Adrenal gland (tissue), 19 donors: ENCODE data around the gene CRCP. TPM values are rescaled to one million over a fixed set of nuclear protein-coding genes. Genes with fewer than 3 reads are reported as not detected.
"Not testable (repeated sequence)": the region's sequence is repeated elsewhere in the genome, so short reads cannot be mapped to it uniquely, and the experiment has no call there.

Experiments
- DNase-seq, 7 donors: peaks; one replicate each; pipeline ENCODE4 v3.0.0-alpha.2; 2019 to 2020
- H3K27ac ChIP-seq, 5 donors: fragments of 200-600 bp; sonication (generic) in 4 of 5; 1 replicate in 3 of 5; 2 replicates in 2 of 5; pipeline versions ENCODE4 v1.5.1 to v1.8.0; 2016 to 2020; ENCODE audit warnings: mild to moderate bottlenecking in 1 of 5
- H3K27me3 ChIP-seq: fragments of 200-600 bp; 2 replicates; pipeline ENCODE4 v1.8.0; 2021
- H3K36me3 ChIP-seq, 2 donors: fragments of 200-600 bp; replicated peaks in 1 of 2; 1 replicate in 1 of 2; 2 replicates in 1 of 2; pipeline versions ENCODE4 v1.5.1 to v1.8.0; 2018 to 2022
- H3K4me1 ChIP-seq, 2 donors: fragments of 200-600 bp; replicated peaks in 1 of 2; 1 replicate in 1 of 2; 2 replicates in 1 of 2; pipeline versions ENCODE4 v1.5.1 to v1.8.0; 2018 to 2021
- H3K4me3 ChIP-seq, 4 donors: fragments of 200-600 bp; sonication (generic) in 3 of 4; one replicate each; pipeline ENCODE4 v1.5.1; 2016 to 2018
- H3K9me3 ChIP-seq, 3 donors: fragments of 200-600 bp; sonication (generic) in 1 of 3; replicated peaks in 1 of 3; 1 replicate in 2 of 3; 2 replicates in 1 of 3; pipeline versions ENCODE4 v1.5.1 to v1.8.0; 2016 to 2021
- POLR2A ChIP-seq, 2 donors: fragments of 450-650 bp; IDR thresholded peaks; one replicate each; pipeline ENCODE4 v1.6.1; 2017; ENCODE audit warnings: antibody characterized with exemption in 2 of 2, mild to moderate bottlenecking in 2 of 2, moderate library complexity in 1 of 2
- WGBS, 4 donors: extraction: QIAGEN DNeasy Blood & Tissue Kit in 2 of 4; methylation state at CpG; one replicate each; pipeline versions ENCODE4 v1.1.5 to v1.1.7; 2013 to 2017; 5-methylcytosine and 5-hydroxymethylcytosine counted together
- intact Hi-C, 2 donors: fragments of 100-400 bp; cut with DNase I; formaldehyde crosslinking; loops; one replicate each; pipeline versions ENCODE4 v1.14.1 to v1.15.0; 2022 to 2023
- long read RNA-seq, 10 donors: library from polyadenylated mRNA in 3 of 10; unstranded in 2 of 10; stranded (forward) in 1 of 10; transcript quantifications; one replicate each; pipeline ENCODE4 v2.0.0 and lab custom pipeline, GENCODE V29; 2021 to 2026
- polyA plus RNA-seq, 3 donors: library from polyadenylated mRNA; stranded (reverse); fragments of 200-250 nt in 2 of 3; fragments of 350-450 nt in 1 of 3; fragmentation: Illumina TruSeq in 1 of 3; extraction: RNeasy Lipid Tissue Mini Kit (QIAGEN cat#74804) in 1 of 3; gene quantifications; one replicate each; pipeline ENCODE4 v1.2.3, GENCODE V29; 2013 to 2014
- total RNA-seq, 9 donors: library from RNA; depleted of rRNA in 4 of 9; stranded (reverse); fragments of >200 nt in 4 of 9; fragments of 120-200 nt in 1 of 9; fragmentation: NEBNext Ultra II Directional in 1 of 9; extraction: Animal tissue kit (Norgen Biotek cat#: 25700) in 1 of 9; gene quantifications; one replicate each; pipeline versions ENCODE4 v1.1.0 to v1.2.4, GENCODE V29; 2013 to 2023
- TF ChIP-seq, protein P1 (sequence below), 6 experiments: fragments of 450-650 bp in 4 of 6; fragments of 200-600 bp in 2 of 6; sonication (generic) in 1 of 6; IDR thresholded peaks; 1 replicate in 5 of 6; 2 replicates in 1 of 6; pipeline versions ENCODE4 v1.5.1 to v1.8.0; 2016 to 2021; ENCODE audit warnings: antibody characterized with exemption in 6 of 6, mild to moderate bottlenecking in 2 of 6, moderate library complexity in 1 of 6
- donor health status: healthy with polysubstance abuse.
- donor health status: Bipolar disorder and iron deficiency.
- donor health status: DM: yes; HTN: yes; CAD: no.
- donor health status: DM: no; HTN: no; CAD: no.
- donor health status: DM: no; HTN: no; CAD: no.
- donor health status: DM: yes; HTN: yes; CAD: no.

Gene CRCP
- 10 to 100 TPM; 28.9 to 53.3 (median 40.1) TPM for total RNA-seq
- 10 to 100 TPM; 14.5 to 46.7 (median 21.6) TPM for polyA plus RNA-seq
- long read RNA-seq, donor 1, transcript CRCP-203 (6 exons, 3,009 nt), result major isoform, 12 of 21 reads
- long read RNA-seq, donor 1, partial matches to known transcripts, result 0 of 21 reads
- long read RNA-seq, donor 1, other reads (novel, unspliced or antisense), result 0 of 21 reads
- long read RNA-seq, donor 2, transcript CRCP-203 (6 exons, 3,009 nt), result major isoform, 5 of 11 reads
- long read RNA-seq, donor 2, partial matches to known transcripts, result 0 of 11 reads
- long read RNA-seq, donor 2, other reads (novel, unspliced or antisense), result 0 of 11 reads
- long read RNA-seq, donor 3, transcript CRCP-203 (6 exons, 3,009 nt), result major isoform, 8 of 26 reads
- long read RNA-seq, donor 3, partial matches to known transcripts, result 17 of 26 reads
- long read RNA-seq, donor 3, other reads (novel, unspliced or antisense), result 0 of 26 reads
- long read RNA-seq, donor 4, transcript CRCP-203 (6 exons, 3,009 nt), result major isoform, 23 of 24 reads
- long read RNA-seq, donor 4, partial matches to known transcripts, result 0 of 24 reads
- long read RNA-seq, donor 4, other reads (novel, unspliced or antisense), result 1 of 24 reads
- long read RNA-seq, donor 5, transcript CRCP-203 (6 exons, 3,009 nt), result major isoform, 14 of 18 reads
- long read RNA-seq, donor 5, partial matches to known transcripts, result 0 of 18 reads
- long read RNA-seq, donor 5, other reads (novel, unspliced or antisense), result 1 of 18 reads
- long read RNA-seq, donor 6, transcript CRCP-203 (6 exons, 3,009 nt), result major isoform, 14 of 20 reads
- long read RNA-seq, donor 6, partial matches to known transcripts, result 0 of 20 reads
- long read RNA-seq, donor 6, other reads (novel, unspliced or antisense), result 3 of 20 reads
- long read RNA-seq, donor 7, transcript CRCP-203 (6 exons, 3,009 nt), result major isoform, 6 of 7 reads
- long read RNA-seq, donor 7, partial matches to known transcripts, result 0 of 7 reads
- long read RNA-seq, donor 7, other reads (novel, unspliced or antisense), result 0 of 7 reads
- long read RNA-seq, donor 8, transcript CRCP-203 (6 exons, 3,009 nt), result major isoform, 14 of 16 reads
- long read RNA-seq, donor 8, partial matches to known transcripts, result 0 of 16 reads
- long read RNA-seq, donor 8, other reads (novel, unspliced or antisense), result 0 of 16 reads
- long read RNA-seq, donor 9, transcript CRCP-203 (6 exons, 3,009 nt), result major isoform, 10 of 13 reads
- long read RNA-seq, donor 9, partial matches to known transcripts, result 0 of 13 reads
- long read RNA-seq, donor 9, other reads (novel, unspliced or antisense), result 0 of 13 reads
- long read RNA-seq, donor 10, transcript CRCP-203 (6 exons, 3,009 nt), result major isoform, 5 of 9 reads
- long read RNA-seq, donor 10, partial matches to known transcripts, result 0 of 9 reads
- long read RNA-seq, donor 10, other reads (novel, unspliced or antisense), result 0 of 9 reads

DNA sequence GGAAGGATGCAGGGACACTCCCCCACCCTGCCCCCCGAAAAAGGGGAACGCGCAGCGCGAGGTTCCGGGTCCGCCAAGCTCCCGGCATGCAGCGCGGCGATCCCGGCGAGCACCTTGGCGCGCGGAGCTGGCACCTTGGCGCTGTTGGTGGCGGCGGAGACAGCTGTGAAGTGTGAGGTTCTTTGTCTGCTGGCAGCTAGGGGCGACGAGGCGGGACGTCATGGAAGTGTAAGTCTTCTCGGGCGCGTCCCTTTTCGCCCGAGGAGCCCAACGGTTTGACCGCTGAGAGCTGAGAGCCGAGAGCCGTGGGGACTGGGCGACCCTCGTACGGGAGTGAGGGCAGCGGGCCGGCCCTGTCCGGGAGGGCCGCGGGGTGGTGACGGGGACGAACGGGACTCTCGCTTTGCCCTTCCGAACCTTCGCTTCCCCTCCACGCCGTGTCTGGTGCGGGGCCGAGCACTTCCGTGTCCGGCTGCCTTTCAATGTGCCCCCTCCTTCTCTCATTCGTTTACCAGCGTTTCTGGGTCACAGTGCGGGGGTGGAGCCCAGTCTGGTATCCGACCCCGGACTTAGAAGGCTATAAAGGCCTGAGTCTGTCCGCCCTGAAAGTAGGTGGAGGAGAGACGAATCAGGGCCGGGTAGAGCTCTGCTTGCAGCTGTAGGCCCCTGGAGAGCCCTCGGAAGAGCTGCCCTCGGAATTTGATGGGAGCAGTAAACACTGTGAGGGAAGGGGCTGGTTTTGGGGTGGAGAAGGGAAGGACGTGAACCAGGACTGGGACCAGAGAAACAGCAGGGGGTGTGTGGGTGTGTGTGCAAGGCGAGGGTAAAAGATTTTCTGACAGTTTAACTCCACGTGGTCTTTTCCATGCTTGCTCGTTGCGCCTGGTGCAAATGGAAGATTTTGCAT is at the start of gene CRCP:
Gene CRCP, plus strand, starts transcription at position 105 of the 907 bp plus-strand sequence. Its CDS starts 116 bp downstream, at position 221.
- peak within 1 kb of the TSS; percentile 56 to 93 (median 59) for H3K4me3 ChIP-seq
- peak within 1 kb of the TSS; percentile 68 to 99 (median 89) for H3K27ac ChIP-seq
- WGBS, 4 donors, result 0 to 1% (median 0%) methylated on average over 36 to 67 of the region's 67 CpGs
- H3K9me3 ChIP-seq, result no peaks in the 10 kb centered on the region
- no peaks in the 10 kb centered on the region for H3K27me3 ChIP-seq
- TF ChIP-seq POLR2A (IDR thresholded peaks at IDR 0.05), result peak; percentile 49 to 77
- TF ChIP-seq, protein P1, sequence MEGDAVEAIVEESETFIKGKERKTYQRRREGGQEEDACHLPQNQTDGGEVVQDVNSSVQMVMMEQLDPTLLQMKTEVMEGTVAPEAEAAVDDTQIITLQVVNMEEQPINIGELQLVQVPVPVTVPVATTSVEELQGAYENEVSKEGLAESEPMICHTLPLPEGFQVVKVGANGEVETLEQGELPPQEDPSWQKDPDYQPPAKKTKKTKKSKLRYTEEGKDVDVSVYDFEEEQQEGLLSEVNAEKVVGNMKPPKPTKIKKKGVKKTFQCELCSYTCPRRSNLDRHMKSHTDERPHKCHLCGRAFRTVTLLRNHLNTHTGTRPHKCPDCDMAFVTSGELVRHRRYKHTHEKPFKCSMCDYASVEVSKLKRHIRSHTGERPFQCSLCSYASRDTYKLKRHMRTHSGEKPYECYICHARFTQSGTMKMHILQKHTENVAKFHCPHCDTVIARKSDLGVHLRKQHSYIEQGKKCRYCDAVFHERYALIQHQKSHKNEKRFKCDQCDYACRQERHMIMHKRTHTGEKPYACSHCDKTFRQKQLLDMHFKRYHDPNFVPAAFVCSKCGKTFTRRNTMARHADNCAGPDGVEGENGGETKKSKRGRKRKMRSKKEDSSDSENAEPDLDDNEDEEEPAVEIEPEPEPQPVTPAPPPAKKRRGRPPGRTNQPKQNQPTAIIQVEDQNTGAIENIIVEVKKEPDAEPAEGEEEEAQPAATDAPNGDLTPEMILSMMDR (IDR thresholded peaks at IDR 0.05), result peak in 3 of 6 experiments; percentile 21 to 38 (median 31)
- intact Hi-C loops, result no loop called here
- peaks cover 6 to 46% of the 10 kb centered on the region in 2 donors for H3K4me1 ChIP-seq
- peak; percentile 78 to 93 (median 89) for DNase-seq
- H3K36me3 ChIP-seq, result no peaks in the 10 kb centered on the region

DNA sequence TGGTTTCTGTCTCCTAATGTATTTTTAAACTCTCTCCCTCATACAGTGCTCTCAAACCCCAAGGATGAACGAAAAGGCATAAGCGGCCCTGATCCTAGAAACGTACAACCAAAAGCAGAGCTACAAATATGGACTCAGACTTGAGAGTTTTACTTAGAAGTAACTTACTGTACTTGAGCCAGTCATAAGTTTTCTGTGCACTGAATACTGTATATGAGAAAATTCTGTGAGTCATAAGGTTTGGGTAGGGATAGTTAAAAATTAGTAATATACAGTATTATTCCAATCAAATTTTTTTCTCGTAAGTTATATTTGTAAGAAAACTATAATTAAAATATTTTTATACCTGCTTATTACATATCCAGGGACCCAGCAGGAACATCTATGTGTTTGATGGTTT is 44.9 kb upstream of the CRCP start:
- no peaks in the 10 kb centered on the region for H3K9me3 ChIP-seq
- no peak for TF ChIP-seq POLR2A (IDR thresholded peaks at IDR 0.05)
- TF ChIP-seq, protein P1 (IDR thresholded peaks at IDR 0.05), result no peak
- H3K27me3 ChIP-seq, result no peaks in the 10 kb centered on the region
- intact Hi-C loops, result no loop called here
- DNase-seq, result no peak
- 81 to 93% (median 91%) methylated on average over 4 of the region's 4 CpGs for WGBS, 4 donors
- no peak overlapping the region for H3K4me3 ChIP-seq
- H3K36me3 ChIP-seq, result no peaks in the 10 kb centered on the region
- H3K4me1 ChIP-seq, result no peaks in the 10 kb centered on the region
- no peak overlapping the region for H3K27ac ChIP-seq

DNA sequence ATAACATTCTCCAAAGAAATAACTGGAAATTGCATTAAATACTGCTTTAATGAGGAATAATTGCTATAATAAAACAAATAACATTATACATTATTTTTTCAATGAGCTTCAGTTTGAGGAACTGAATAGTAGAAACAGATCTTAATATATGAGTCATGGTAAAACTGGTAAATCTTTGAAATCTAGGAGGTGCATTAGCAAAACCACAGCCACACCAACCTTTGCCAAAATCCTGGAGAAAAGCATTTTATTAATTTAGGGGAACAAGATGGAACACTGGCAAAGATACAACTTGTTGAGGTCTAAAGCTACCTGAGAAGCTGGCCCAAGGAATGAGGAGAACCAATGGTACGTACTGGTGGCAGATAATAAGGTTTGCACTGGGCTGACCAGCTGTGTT is 44.4 kb upstream of the CRCP start:
- H3K4me1 ChIP-seq, result peaks cover 0 to 2% of the 10 kb centered on the region in 2 donors
- intact Hi-C loops, result no loop called here
- H3K27ac ChIP-seq, result no peak overlapping the region

DNA sequence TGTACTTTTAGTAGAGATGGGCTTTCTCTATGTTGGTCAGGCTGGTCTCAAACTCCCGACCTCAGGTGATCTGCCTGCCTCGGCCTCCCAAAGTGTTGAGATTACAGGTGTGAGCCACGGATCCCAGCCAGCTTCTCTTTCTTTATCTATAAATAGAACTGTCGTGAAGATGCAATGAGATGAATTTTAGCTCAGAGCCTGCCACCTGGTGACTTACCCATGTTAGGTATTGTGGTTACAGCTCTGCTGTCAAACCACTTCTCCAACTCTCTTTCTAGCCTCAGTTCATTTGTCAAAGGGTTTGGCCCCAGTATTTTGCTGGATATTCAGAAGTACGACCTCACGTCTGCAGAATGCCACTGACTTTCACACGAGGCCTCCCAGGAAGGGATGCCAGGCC is 42.4 kb upstream of the CRCP start:
- H3K27me3 ChIP-seq, DNase-seq, H3K27ac ChIP-seq, H3K36me3 ChIP-seq, intact Hi-C loops, H3K9me3 ChIP-seq, H3K4me3 ChIP-seq: not testable (repeated sequence)
- H3K4me1 ChIP-seq, result peaks cover 9 to 13% of the 10 kb centered on the region in 2 donors
- WGBS, 4 donors, result 71 to 76% (median 72%) methylated on average over 7 of the region's 7 CpGs

More for the DNA sequence above, 44.4 kb upstream of the CRCP start:
- H3K36me3 ChIP-seq, result no peaks in the 10 kb centered on the region
- H3K4me3 ChIP-seq, result no peak overlapping the region
- H3K9me3 ChIP-seq, result no peaks in the 10 kb centered on the region
- no peak for TF ChIP-seq POLR2A (IDR thresholded peaks at IDR 0.05)
- TF ChIP-seq, protein P1 (IDR thresholded peaks at IDR 0.05), result no peak
- 89 to 100% (median 95%) methylated on average over 1 of the region's 1 CpG for WGBS, 4 donors
- no peak for DNase-seq
- H3K27me3 ChIP-seq, result no peaks in the 10 kb centered on the region
